HEK293 (cell line): Measurements from ENCODE around the gene MAGI2.

Source experiments
- CTCF ChIA-PET: fragments of 350-600 bp; formaldehyde crosslinking; extraction: SDS; loops from one replicate; lab custom pipeline; 2021; ENCODE audit warnings: antibody characterized with exemption; lab: Yijun Ruan, JAX
- POLR2A ChIA-PET: fragments of 300-600 bp; formaldehyde crosslinking; extraction: SDS; loops from one replicate; lab custom pipeline; 2020; ENCODE audit warnings: antibody characterized with exemption, inconsistent platforms; lab: Yijun Ruan, JAX
- H3K27ac ChIP-seq: fragments of 200-500 bp; sonication (Bioruptor generic); 2 replicates; pipeline ENCODE4 v1.5.1; 2014; ENCODE audit warnings: low read depth, low read length, control low read depth, inconsistent platforms; ENCODE audit errors: extremely low read depth
- H3K36me3 ChIP-seq, 2 experiments: fragments of 200-500 bp in 1 of 2; sonication (Bioruptor generic) in 1 of 2; 1 replicate in 1 of 2; 2 replicates in 1 of 2; pipeline ENCODE4 v1.5.1; 2014 to 2017; ENCODE audit warnings: inconsistent platforms in 2 of 2, low read length in 2 of 2; ENCODE audit not compliant: control insufficient read depth in 2 of 2, insufficient read depth in 1 of 2
- H3K4me1 ChIP-seq: fragments of 200-500 bp; sonication (Bioruptor generic); 2 replicates; pipeline ENCODE4 v1.5.1; 2014; ENCODE audit warnings: mild to moderate bottlenecking, low read length, inconsistent platforms; ENCODE audit not compliant: control insufficient read depth, insufficient read depth
- H3K4me3 ChIP-seq: 2 replicates; pipeline ENCODE4 v1.5.1; 2011; ENCODE audit warnings: low read depth, mild to moderate bottlenecking, control low read depth, low read length, moderate library complexity
- H3K9me3 ChIP-seq: fragments of 200-500 bp; sonication (Bioruptor generic); 2 replicates; pipeline ENCODE4 v1.5.1; 2014; ENCODE audit warnings: low read depth, low read length, inconsistent platforms; ENCODE audit not compliant: control insufficient read depth, insufficient read depth
- IKZF3 ChIP-seq: fragments of 450-650 bp; IDR thresholded peaks from 2 replicates; pipeline ENCODE4 v1.5.0; 2018; ENCODE audit warnings: missing biosample characterization, mild to moderate bottlenecking, missing genetic modification characterization, moderate library complexity
- KLF7 ChIP-seq: fragments of 450-650 bp; formaldehyde crosslinking; IDR thresholded peaks from 2 replicates; pipeline ENCODE4 v1.5.1; 2016; ENCODE audit warnings: missing biosample characterization, missing genetic modification characterization, borderline replicate concordance
- KLF8 ChIP-seq: fragments of 450-650 bp; formaldehyde crosslinking; IDR thresholded peaks from 2 replicates; pipeline ENCODE4 v1.5.1; 2016; ENCODE audit warnings: missing biosample characterization, missing genetic modification characterization
- ZNF174 ChIP-seq: fragments of 450-650 bp; formaldehyde crosslinking; IDR thresholded peaks from 2 replicates; pipeline ENCODE4 v1.5.0; 2017; ENCODE audit warnings: missing biosample characterization, mild to moderate bottlenecking, missing genetic modification characterization
- ZNF366 ChIP-seq: fragments of 450-650 bp; formaldehyde crosslinking; conservative IDR thresholded peaks from 2 replicates; pipeline ENCODE4 v1.5.1; 2016; ENCODE audit warnings: missing biosample characterization, missing genetic modification characterization
- ZNF394 ChIP-seq: fragments of 450-650 bp; formaldehyde crosslinking; IDR thresholded peaks from 2 replicates; pipeline ENCODE4 v1.5.1; 2016; ENCODE audit warnings: missing biosample characterization, missing genetic modification characterization, mild to moderate bottlenecking, moderate library complexity, borderline replicate concordance
- ZNF518A ChIP-seq: fragments of 450-650 bp; formaldehyde crosslinking; conservative IDR thresholded peaks from 2 replicates; pipeline ENCODE4 v1.5.1; 2016; ENCODE audit warnings: low read depth, missing biosample characterization, missing genetic modification characterization
- ZNF549 ChIP-seq: fragments of 450-650 bp; IDR thresholded peaks from 2 replicates; pipeline ENCODE4 v1.5.1; 2018; ENCODE audit warnings: missing biosample characterization, missing genetic modification characterization, mild to moderate bottlenecking, inconsistent platforms, moderate library complexity
- ZNF645 ChIP-seq: fragments of 450-650 bp; formaldehyde crosslinking; IDR thresholded peaks from 2 replicates; pipeline ENCODE4; 2016; ENCODE audit warnings: missing biosample characterization, missing genetic modification characterization
- ZNF776 ChIP-seq: fragments of 450-650 bp; formaldehyde crosslinking; IDR thresholded peaks from 2 replicates; pipeline ENCODE4 v1.5.0; 2017; ENCODE audit warnings: missing biosample characterization, missing genetic modification characterization, borderline replicate concordance
- TF ChIP-seq, protein P1 (sequence below): fragments of 450-650 bp; formaldehyde crosslinking; IDR thresholded peaks from 2 replicates; pipeline ENCODE4 v1.5.0; 2017; ENCODE audit warnings: missing biosample characterization, missing genetic modification characterization, borderline replicate concordance
- TF ChIP-seq, protein P2 (sequence below): fragments of 450-650 bp; formaldehyde crosslinking; IDR thresholded peaks from 2 replicates; pipeline ENCODE4 v1.5.1; 2016; ENCODE audit warnings: missing biosample characterization, missing genetic modification characterization
- TF ChIP-seq, protein P3 (sequence below): fragments of 450-650 bp; formaldehyde crosslinking; IDR thresholded peaks from 2 replicates; pipeline ENCODE4 v1.5.1; 2016; ENCODE audit warnings: missing biosample characterization, missing genetic modification characterization

MAGI2 gene

GRCh38 chr7:77983973-77984372 lies 1469.5 kb downstream of the MAGI2 start (continued):
- TF ChIP-seq, protein P1, sequence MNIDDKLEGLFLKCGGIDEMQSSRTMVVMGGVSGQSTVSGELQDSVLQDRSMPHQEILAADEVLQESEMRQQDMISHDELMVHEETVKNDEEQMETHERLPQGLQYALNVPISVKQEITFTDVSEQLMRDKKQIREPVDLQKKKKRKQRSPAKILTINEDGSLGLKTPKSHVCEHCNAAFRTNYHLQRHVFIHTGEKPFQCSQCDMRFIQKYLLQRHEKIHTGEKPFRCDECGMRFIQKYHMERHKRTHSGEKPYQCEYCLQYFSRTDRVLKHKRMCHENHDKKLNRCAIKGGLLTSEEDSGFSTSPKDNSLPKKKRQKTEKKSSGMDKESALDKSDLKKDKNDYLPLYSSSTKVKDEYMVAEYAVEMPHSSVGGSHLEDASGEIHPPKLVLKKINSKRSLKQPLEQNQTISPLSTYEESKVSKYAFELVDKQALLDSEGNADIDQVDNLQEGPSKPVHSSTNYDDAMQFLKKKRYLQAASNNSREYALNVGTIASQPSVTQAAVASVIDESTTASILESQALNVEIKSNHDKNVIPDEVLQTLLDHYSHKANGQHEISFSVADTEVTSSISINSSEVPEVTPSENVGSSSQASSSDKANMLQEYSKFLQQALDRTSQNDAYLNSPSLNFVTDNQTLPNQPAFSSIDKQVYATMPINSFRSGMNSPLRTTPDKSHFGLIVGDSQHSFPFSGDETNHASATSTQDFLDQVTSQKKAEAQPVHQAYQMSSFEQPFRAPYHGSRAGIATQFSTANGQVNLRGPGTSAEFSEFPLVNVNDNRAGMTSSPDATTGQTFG (tag by site-specific recombination): no peak
- TF ChIP-seq ZNF549 (tag by site-specific recombination): no peak

GRCh38 chr7:77982926-77983550 lies 1470.4 kb downstream of the MAGI2 start:
- Histone ChIP-seq H3K27ac (no peak overlapping the region), H3K36me3 (no peaks in the 10 kb centered on the region), H3K4me3 (no peak overlapping the region), H3K4me1 (no peaks in the 10 kb centered on the region), H3K9me3 (no peaks in the 10 kb centered on the region)
- ChIA-PET CTCF (interaction anchor here (0.6 kb wide), 1 partner anchor 38 kb away, joined by 3 read pairs; no protein-coding TSS in a partner anchor), POLR2A (no interaction called here)
- TF ChIP-seq ZNF518A (tag by site-specific recombination) (no peak), ZNF366 (tag by site-specific recombination) (peak; percentile 89), KLF7 (tag by site-specific recombination) (no peak), IKZF3 (tag by site-specific recombination) (no peak)
- TF ChIP-seq, protein P2, sequence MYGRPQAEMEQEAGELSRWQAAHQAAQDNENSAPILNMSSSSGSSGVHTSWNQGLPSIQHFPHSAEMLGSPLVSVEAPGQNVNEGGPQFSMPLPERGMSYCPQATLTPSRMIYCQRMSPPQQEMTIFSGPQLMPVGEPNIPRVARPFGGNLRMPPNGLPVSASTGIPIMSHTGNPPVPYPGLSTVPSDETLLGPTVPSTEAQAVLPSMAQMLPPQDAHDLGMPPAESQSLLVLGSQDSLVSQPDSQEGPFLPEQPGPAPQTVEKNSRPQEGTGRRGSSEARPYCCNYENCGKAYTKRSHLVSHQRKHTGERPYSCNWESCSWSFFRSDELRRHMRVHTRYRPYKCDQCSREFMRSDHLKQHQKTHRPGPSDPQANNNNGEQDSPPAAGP (tag by site-specific recombination): no peak

- H3K4me3 ChIP-seq: no peak overlapping the region
- H3K36me3 ChIP-seq: no peaks in the 10 kb centered on the region
- POLR2A ChIA-PET: no interaction called here
- no peaks in the 10 kb centered on the region for H3K4me1 ChIP-seq
- CTCF ChIA-PET: no interaction called here
- no peaks in the 10 kb centered on the region for H3K9me3 ChIP-seq
- TF ChIP-seq ZNF394 (tag by site-specific recombination) (no peak), KLF8 (no peak), ZNF776 (tag by site-specific recombination) (no peak), ZNF174 (tag by site-specific recombination) (no peak), ZNF645 (tag by site-specific recombination) (no peak)
- TF ChIP-seq, protein P3, sequence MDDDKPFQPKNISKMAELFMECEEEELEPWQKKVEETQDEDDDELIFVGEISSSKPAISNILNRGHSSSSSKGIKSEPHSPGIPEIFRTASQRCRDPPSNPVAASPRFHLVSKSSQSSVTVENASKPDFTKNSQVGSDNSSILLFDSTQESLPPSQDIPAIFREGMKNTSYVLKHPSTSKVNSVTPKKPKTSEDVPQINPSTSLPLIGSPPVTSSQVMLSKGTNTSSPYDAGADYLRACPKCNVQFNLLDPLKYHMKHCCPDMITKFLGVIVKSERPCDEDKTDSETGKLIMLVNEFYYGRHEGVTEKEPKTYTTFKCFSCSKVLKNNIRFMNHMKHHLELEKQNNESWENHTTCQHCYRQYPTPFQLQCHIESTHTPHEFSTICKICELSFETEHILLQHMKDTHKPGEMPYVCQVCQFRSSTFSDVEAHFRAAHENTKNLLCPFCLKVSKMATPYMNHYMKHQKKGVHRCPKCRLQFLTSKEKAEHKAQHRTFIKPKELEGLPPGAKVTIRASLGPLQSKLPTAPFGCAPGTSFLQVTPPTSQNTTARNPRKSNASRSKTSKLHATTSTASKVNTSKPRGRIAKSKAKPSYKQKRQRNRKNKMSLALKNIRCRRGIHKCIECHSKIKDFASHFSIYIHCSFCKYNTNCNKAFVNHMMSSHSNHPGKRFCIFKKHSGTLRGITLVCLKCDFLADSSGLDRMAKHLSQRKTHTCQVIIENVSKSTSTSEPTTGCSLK (tag by site-specific recombination): no peak
- H3K27ac ChIP-seq: no peak overlapping the region
Observed at GRCh38 chr7:77980087-77980713, 1473.3 kb downstream of the MAGI2 start.
